ENCODE measurements around the gene TMEM178A.

DNA sequence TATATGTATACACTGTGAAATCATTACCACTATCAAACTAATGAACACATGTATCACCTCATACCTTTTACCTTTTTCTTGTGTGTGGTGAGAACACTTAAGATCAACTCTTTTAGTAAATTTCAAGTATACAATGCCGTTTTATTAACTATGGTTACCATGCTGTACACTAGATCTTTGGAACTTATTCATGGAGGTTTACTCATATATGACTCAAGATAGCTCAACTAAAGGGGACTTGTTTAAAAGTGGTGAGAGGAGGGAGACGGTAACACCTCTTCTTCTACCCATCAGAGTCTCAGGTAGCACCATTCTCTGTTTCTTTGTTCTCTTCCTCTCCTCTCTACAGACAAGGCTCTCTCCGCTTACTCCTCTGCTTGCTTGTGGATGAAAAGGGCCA, 36.1 kb upstream of the TMEM178A start:
- TF ChIP-seq, protein P1, sequence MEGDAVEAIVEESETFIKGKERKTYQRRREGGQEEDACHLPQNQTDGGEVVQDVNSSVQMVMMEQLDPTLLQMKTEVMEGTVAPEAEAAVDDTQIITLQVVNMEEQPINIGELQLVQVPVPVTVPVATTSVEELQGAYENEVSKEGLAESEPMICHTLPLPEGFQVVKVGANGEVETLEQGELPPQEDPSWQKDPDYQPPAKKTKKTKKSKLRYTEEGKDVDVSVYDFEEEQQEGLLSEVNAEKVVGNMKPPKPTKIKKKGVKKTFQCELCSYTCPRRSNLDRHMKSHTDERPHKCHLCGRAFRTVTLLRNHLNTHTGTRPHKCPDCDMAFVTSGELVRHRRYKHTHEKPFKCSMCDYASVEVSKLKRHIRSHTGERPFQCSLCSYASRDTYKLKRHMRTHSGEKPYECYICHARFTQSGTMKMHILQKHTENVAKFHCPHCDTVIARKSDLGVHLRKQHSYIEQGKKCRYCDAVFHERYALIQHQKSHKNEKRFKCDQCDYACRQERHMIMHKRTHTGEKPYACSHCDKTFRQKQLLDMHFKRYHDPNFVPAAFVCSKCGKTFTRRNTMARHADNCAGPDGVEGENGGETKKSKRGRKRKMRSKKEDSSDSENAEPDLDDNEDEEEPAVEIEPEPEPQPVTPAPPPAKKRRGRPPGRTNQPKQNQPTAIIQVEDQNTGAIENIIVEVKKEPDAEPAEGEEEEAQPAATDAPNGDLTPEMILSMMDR (IDR thresholded peaks at IDR 0.05): no peak
- TF ChIP-seq POLR2A (IDR thresholded peaks at IDR 0.05): no peak
